Erythroblast (primary cell): ENCODE measurements around the gene HOXA6.

Experiments
- GATA1 ChIP-seq: IDR thresholded peaks from 2 replicates; pipeline ENCODE4 v1.6.1; 2011; ENCODE audit warnings: low read depth, mild to moderate bottlenecking, control low read depth, low read length, moderate library complexity
- POLR2A ChIP-seq: IDR thresholded peaks from 2 replicates; pipeline ENCODE4 v1.6.1; 2011; ENCODE audit warnings: mild to moderate bottlenecking, low read length

DNA sequence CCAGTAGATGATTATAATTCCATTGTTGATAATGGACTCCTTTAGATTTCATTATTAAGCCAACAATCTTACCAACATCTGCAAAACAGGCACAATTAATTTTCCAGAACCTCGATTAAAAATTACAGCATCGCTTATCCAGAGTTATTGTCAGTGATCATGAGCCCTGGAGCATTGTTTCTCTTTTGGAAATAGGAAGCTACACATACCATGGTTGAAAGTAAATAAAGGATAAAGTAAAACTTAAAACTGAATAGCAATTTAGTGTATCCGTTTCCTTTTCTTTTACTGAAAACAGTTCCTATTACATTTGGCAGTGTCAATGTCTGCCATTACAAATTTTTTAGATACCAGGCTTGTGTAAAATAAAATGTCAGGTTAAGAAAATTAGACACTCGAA, 35.2 kb downstream of the HOXA6 start:
- TF ChIP-seq POLR2A (no peak), GATA1 (no peak)
